HEK293 (cell line): ENCODE data around the gene ITGB5.
A peak's percentile ranks its signal among the peaks of the same experiment; 100 is the strongest.

Source experiments
- CTCF ChIA-PET: fragments of 350-600 bp; formaldehyde crosslinking; extraction: SDS; loops from one replicate; lab custom pipeline; 2021; ENCODE audit warnings: antibody characterized with exemption; lab: Yijun Ruan, JAX
- POLR2A ChIA-PET: fragments of 300-600 bp; formaldehyde crosslinking; extraction: SDS; loops from one replicate; lab custom pipeline; 2020; ENCODE audit warnings: antibody characterized with exemption, inconsistent platforms; lab: Yijun Ruan, JAX
- H3K27ac ChIP-seq: fragments of 200-500 bp; sonication (Bioruptor generic); 2 replicates; pipeline ENCODE4 v1.5.1; 2014; ENCODE audit warnings: low read depth, low read length, control low read depth, inconsistent platforms; ENCODE audit errors: extremely low read depth
- H3K36me3 ChIP-seq, 2 experiments: fragments of 200-500 bp in 1 of 2; sonication (Bioruptor generic) in 1 of 2; 1 replicate in 1 of 2; 2 replicates in 1 of 2; pipeline ENCODE4 v1.5.1; 2014 to 2017; ENCODE audit warnings: inconsistent platforms in 2 of 2, low read length in 2 of 2; ENCODE audit not compliant: control insufficient read depth in 2 of 2, insufficient read depth in 1 of 2
- H3K4me1 ChIP-seq: fragments of 200-500 bp; sonication (Bioruptor generic); 2 replicates; pipeline ENCODE4 v1.5.1; 2014; ENCODE audit warnings: mild to moderate bottlenecking, low read length, inconsistent platforms; ENCODE audit not compliant: control insufficient read depth, insufficient read depth
- H3K4me3 ChIP-seq: 2 replicates; pipeline ENCODE4 v1.5.1; 2011; ENCODE audit warnings: low read depth, mild to moderate bottlenecking, control low read depth, low read length, moderate library complexity
- H3K9me3 ChIP-seq: fragments of 200-500 bp; sonication (Bioruptor generic); 2 replicates; pipeline ENCODE4 v1.5.1; 2014; ENCODE audit warnings: low read depth, low read length, inconsistent platforms; ENCODE audit not compliant: control insufficient read depth, insufficient read depth
- FEZF1 ChIP-seq: fragments of 450-650 bp; formaldehyde crosslinking; IDR thresholded peaks from 2 replicates; pipeline ENCODE4 v1.5.1; 2016; ENCODE audit warnings: missing biosample characterization, missing genetic modification characterization
- MEIS1 ChIP-seq: sonication (generic); formaldehyde crosslinking; IDR thresholded peaks from 2 replicates; pipeline ENCODE4 v1.8.1; 2022; ENCODE audit warnings: missing genetic modification reagents, mild to moderate bottlenecking, borderline replicate concordance
- MZF1 ChIP-seq: fragments of 450-650 bp; formaldehyde crosslinking; IDR thresholded peaks from 2 replicates; pipeline ENCODE4 v1.5.1; 2017; ENCODE audit warnings: missing biosample characterization, missing genetic modification characterization, borderline replicate concordance
- SP3 ChIP-seq: fragments of 450-650 bp; formaldehyde crosslinking; IDR thresholded peaks from 2 replicates; pipeline ENCODE4 v1.5.1; 2016; ENCODE audit warnings: missing biosample characterization, missing genetic modification characterization
- TCF7L2 ChIP-seq: IDR thresholded peaks from 2 replicates; pipeline ENCODE4 v1.6.1; 2011; ENCODE audit warnings: low read depth, mild to moderate bottlenecking, inconsistent platforms, low read length, moderate library complexity, borderline replicate concordance
- ZBTB20 ChIP-seq: fragments of 450-650 bp; formaldehyde crosslinking; IDR thresholded peaks from 2 replicates; pipeline ENCODE4 v1.5.1; 2016; ENCODE audit warnings: missing biosample characterization, missing genetic modification characterization
- ZIC2 ChIP-seq: fragments of 450-650 bp; formaldehyde crosslinking; IDR thresholded peaks from 2 replicates; pipeline ENCODE4 v1.5.1; 2016; ENCODE audit warnings: missing biosample characterization, missing genetic modification characterization
- ZNF121 ChIP-seq: fragments of 450-650 bp; formaldehyde crosslinking; IDR thresholded peaks from 2 replicates; pipeline ENCODE4 v1.5.1; 2016; ENCODE audit warnings: missing biosample characterization, missing genetic modification characterization
- ZNF138 ChIP-seq: fragments of 450-650 bp; formaldehyde crosslinking; IDR thresholded peaks from 2 replicates; pipeline ENCODE4 v1.5.1; 2016; ENCODE audit warnings: missing biosample characterization, missing genetic modification characterization, borderline replicate concordance
- ZNF211 ChIP-seq: fragments of 450-650 bp; formaldehyde crosslinking; IDR thresholded peaks from 2 replicates; pipeline ENCODE4 v1.5.1; 2016; ENCODE audit warnings: low read depth, missing biosample characterization, missing genetic modification characterization
- ZNF341 ChIP-seq: fragments of 450-650 bp; formaldehyde crosslinking; IDR thresholded peaks from 2 replicates; pipeline ENCODE4; 2016; ENCODE audit warnings: low read depth, missing biosample characterization, missing genetic modification characterization
- ZNF404 ChIP-seq: fragments of 450-650 bp; formaldehyde crosslinking; IDR thresholded peaks from 2 replicates; pipeline ENCODE4 v1.5.1; 2017; ENCODE audit warnings: missing biosample characterization, missing genetic modification characterization
- ZNF510 ChIP-seq: fragments of 450-650 bp; formaldehyde crosslinking; IDR thresholded peaks from 2 replicates; pipeline ENCODE4 v1.5.1; 2018; ENCODE audit warnings: mild to moderate bottlenecking, missing genetic modification characterization, missing biosample characterization; ENCODE audit not compliant: insufficient replicate concordance
- ZSCAN16 ChIP-seq: fragments of 450-650 bp; formaldehyde crosslinking; IDR thresholded peaks from 2 replicates; pipeline ENCODE4 v1.5.1; 2016; ENCODE audit warnings: missing biosample characterization, missing genetic modification characterization
- TF ChIP-seq, protein P1 (sequence below): fragments of 450-650 bp; formaldehyde crosslinking; IDR thresholded peaks from 2 replicates; pipeline ENCODE4 v1.5.1; 2016; ENCODE audit warnings: missing biosample characterization, missing genetic modification characterization, low read depth
- TF ChIP-seq, protein P2 (sequence below): fragments of 450-650 bp; formaldehyde crosslinking; IDR thresholded peaks from 2 replicates; pipeline ENCODE4 v1.5.1; 2016; ENCODE audit warnings: missing biosample characterization, missing genetic modification characterization
- TF ChIP-seq, protein P3 (sequence below): fragments of 450-650 bp; formaldehyde crosslinking; IDR thresholded peaks from 2 replicates; pipeline ENCODE4 v1.5.1; 2016; ENCODE audit warnings: missing biosample characterization, missing genetic modification characterization
- TF ChIP-seq, protein P4 (sequence below): fragments of 450-650 bp; formaldehyde crosslinking; IDR thresholded peaks from 2 replicates; pipeline ENCODE4 v1.5.0; 2017; ENCODE audit warnings: missing biosample characterization, missing genetic modification characterization, borderline replicate concordance
- TF ChIP-seq, protein P5 (sequence below): fragments of 450-650 bp; formaldehyde crosslinking; IDR thresholded peaks from 2 replicates; pipeline ENCODE4 v1.5.1; 2016; ENCODE audit warnings: missing biosample characterization, missing genetic modification characterization

Gene ITGB5, protein sequence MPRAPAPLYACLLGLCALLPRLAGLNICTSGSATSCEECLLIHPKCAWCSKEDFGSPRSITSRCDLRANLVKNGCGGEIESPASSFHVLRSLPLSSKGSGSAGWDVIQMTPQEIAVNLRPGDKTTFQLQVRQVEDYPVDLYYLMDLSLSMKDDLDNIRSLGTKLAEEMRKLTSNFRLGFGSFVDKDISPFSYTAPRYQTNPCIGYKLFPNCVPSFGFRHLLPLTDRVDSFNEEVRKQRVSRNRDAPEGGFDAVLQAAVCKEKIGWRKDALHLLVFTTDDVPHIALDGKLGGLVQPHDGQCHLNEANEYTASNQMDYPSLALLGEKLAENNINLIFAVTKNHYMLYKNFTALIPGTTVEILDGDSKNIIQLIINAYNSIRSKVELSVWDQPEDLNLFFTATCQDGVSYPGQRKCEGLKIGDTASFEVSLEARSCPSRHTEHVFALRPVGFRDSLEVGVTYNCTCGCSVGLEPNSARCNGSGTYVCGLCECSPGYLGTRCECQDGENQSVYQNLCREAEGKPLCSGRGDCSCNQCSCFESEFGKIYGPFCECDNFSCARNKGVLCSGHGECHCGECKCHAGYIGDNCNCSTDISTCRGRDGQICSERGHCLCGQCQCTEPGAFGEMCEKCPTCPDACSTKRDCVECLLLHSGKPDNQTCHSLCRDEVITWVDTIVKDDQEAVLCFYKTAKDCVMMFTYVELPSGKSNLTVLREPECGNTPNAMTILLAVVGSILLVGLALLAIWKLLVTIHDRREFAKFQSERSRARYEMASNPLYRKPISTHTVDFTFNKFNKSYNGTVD

DNA sequence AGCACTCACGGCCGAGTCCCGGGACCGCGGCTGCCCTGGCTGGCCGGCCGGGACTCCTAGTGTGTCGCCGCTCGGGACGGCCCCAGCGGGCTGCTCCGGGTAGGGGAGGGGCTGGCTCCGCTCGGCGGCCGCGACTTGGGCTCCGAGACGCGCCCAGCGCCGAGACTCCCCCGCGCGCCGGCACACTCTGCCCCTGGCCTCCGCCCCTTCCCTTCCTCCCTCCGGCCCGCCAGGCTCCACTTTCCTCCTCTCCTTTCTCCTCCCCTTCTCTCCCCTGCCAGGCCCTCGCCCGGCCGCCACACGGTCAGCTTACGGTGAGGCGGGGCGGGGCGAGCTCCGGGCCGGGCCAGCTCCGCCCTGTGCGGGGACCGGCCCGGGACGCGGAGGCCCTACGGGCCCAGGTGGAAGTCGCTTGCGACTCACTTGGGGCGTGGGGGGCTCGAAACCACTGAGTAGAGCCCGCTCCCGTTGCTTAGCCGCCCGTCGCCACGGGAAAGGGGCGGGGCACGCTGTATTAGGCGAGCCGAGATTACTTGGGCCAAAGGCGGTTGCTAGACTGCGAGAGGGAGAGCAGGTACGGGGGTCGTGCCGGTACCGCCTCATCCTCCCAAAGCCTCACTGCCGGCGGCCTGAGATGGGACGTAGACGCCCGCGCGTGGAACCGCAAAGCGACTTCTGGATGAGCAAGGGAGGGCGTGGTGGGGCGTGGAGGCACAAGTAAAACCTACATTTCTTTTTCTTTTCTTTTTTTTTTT is at the start of gene ITGB5:
ITGB5 (minus strand) TSS at position 189 of the 755 bp plus-strand sequence. CDS start 365 bp downstream, outside the sequence.
- ChIA-PET CTCF (interaction anchor here (0.6 to 4.3 kb wide), 4 partner anchors 7 to 126 kb away, joined by 3 to 25 read pairs (median 4); no protein-coding TSS in a partner anchor), POLR2A (interaction anchor here (0.9 to 1.0 kb wide), 2 partner anchors 9 to 115 kb away, joined by 4 read pairs; no protein-coding TSS in a partner anchor)
- Histone ChIP-seq H3K9me3 (no peaks in the 10 kb centered on the region), H3K36me3 (no peaks in the 10 kb centered on the region), H3K4me1 (no peaks in the 10 kb centered on the region), H3K4me3 (peak within 1 kb of the TSS; percentile 58), H3K27ac (peak within 1 kb of the TSS; percentile 74; the same call in 1 of the 2 replicates)
- peak; percentile 51 for TF ChIP-seq ZIC2
- no peak for TF ChIP-seq ZSCAN16 (tag by site-specific recombination)
- TF ChIP-seq, protein P1, sequence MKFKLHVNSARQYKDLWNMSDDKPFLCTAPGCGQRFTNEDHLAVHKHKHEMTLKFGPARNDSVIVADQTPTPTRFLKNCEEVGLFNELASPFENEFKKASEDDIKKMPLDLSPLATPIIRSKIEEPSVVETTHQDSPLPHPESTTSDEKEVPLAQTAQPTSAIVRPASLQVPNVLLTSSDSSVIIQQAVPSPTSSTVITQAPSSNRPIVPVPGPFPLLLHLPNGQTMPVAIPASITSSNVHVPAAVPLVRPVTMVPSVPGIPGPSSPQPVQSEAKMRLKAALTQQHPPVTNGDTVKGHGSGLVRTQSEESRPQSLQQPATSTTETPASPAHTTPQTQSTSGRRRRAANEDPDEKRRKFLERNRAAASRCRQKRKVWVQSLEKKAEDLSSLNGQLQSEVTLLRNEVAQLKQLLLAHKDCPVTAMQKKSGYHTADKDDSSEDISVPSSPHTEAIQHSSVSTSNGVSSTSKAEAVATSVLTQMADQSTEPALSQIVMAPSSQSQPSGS (tag by site-specific recombination) = no peak
- TF ChIP-seq, protein P2, sequence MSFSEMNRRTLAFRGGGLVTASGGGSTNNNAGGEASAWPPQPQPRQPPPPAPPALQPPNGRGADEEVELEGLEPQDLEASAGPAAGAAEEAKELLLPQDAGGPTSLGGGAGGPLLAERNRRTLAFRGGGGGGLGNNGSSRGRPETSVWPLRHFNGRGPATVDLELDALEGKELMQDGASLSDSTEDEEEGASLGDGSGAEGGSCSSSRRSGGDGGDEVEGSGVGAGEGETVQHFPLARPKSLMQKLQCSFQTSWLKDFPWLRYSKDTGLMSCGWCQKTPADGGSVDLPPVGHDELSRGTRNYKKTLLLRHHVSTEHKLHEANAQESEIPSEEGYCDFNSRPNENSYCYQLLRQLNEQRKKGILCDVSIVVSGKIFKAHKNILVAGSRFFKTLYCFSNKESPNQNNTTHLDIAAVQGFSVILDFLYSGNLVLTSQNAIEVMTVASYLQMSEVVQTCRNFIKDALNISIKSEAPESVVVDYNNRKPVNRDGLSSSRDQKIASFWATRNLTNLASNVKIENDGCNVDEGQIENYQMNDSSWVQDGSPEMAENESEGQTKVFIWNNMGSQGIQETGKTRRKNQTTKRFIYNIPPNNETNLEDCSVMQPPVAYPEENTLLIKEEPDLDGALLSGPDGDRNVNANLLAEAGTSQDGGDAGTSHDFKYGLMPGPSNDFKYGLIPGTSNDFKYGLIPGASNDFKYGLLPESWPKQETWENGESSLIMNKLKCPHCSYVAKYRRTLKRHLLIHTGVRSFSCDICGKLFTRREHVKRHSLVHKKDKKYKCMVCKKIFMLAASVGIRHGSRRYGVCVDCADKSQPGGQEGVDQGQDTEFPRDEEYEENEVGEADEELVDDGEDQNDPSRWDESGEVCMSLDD (tag by site-specific recombination) = no peak
- no peak for TF ChIP-seq ZNF510
- peak; percentile 71 for TF ChIP-seq SP3
- TF ChIP-seq, protein P3, sequence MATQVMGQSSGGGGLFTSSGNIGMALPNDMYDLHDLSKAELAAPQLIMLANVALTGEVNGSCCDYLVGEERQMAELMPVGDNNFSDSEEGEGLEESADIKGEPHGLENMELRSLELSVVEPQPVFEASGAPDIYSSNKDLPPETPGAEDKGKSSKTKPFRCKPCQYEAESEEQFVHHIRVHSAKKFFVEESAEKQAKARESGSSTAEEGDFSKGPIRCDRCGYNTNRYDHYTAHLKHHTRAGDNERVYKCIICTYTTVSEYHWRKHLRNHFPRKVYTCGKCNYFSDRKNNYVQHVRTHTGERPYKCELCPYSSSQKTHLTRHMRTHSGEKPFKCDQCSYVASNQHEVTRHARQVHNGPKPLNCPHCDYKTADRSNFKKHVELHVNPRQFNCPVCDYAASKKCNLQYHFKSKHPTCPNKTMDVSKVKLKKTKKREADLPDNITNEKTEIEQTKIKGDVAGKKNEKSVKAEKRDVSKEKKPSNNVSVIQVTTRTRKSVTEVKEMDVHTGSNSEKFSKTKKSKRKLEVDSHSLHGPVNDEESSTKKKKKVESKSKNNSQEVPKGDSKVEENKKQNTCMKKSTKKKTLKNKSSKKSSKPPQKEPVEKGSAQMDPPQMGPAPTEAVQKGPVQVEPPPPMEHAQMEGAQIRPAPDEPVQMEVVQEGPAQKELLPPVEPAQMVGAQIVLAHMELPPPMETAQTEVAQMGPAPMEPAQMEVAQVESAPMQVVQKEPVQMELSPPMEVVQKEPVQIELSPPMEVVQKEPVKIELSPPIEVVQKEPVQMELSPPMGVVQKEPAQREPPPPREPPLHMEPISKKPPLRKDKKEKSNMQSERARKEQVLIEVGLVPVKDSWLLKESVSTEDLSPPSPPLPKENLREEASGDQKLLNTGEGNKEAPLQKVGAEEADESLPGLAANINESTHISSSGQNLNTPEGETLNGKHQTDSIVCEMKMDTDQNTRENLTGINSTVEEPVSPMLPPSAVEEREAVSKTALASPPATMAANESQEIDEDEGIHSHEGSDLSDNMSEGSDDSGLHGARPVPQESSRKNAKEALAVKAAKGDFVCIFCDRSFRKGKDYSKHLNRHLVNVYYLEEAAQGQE (tag by site-specific recombination) = peak; percentile 48
- TF ChIP-seq TCF7L2 = no peak
- TF ChIP-seq, protein P4, sequence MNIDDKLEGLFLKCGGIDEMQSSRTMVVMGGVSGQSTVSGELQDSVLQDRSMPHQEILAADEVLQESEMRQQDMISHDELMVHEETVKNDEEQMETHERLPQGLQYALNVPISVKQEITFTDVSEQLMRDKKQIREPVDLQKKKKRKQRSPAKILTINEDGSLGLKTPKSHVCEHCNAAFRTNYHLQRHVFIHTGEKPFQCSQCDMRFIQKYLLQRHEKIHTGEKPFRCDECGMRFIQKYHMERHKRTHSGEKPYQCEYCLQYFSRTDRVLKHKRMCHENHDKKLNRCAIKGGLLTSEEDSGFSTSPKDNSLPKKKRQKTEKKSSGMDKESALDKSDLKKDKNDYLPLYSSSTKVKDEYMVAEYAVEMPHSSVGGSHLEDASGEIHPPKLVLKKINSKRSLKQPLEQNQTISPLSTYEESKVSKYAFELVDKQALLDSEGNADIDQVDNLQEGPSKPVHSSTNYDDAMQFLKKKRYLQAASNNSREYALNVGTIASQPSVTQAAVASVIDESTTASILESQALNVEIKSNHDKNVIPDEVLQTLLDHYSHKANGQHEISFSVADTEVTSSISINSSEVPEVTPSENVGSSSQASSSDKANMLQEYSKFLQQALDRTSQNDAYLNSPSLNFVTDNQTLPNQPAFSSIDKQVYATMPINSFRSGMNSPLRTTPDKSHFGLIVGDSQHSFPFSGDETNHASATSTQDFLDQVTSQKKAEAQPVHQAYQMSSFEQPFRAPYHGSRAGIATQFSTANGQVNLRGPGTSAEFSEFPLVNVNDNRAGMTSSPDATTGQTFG (tag by site-specific recombination) = no peak
- TF ChIP-seq ZNF138 (tag by site-specific recombination) = no peak
- TF ChIP-seq ZNF341 (tag by site-specific recombination) = peak; percentile 41; the same call in 1 of the 2 replicates
- no peak for TF ChIP-seq MZF1 (tag by site-specific recombination)
- TF ChIP-seq, protein P5, sequence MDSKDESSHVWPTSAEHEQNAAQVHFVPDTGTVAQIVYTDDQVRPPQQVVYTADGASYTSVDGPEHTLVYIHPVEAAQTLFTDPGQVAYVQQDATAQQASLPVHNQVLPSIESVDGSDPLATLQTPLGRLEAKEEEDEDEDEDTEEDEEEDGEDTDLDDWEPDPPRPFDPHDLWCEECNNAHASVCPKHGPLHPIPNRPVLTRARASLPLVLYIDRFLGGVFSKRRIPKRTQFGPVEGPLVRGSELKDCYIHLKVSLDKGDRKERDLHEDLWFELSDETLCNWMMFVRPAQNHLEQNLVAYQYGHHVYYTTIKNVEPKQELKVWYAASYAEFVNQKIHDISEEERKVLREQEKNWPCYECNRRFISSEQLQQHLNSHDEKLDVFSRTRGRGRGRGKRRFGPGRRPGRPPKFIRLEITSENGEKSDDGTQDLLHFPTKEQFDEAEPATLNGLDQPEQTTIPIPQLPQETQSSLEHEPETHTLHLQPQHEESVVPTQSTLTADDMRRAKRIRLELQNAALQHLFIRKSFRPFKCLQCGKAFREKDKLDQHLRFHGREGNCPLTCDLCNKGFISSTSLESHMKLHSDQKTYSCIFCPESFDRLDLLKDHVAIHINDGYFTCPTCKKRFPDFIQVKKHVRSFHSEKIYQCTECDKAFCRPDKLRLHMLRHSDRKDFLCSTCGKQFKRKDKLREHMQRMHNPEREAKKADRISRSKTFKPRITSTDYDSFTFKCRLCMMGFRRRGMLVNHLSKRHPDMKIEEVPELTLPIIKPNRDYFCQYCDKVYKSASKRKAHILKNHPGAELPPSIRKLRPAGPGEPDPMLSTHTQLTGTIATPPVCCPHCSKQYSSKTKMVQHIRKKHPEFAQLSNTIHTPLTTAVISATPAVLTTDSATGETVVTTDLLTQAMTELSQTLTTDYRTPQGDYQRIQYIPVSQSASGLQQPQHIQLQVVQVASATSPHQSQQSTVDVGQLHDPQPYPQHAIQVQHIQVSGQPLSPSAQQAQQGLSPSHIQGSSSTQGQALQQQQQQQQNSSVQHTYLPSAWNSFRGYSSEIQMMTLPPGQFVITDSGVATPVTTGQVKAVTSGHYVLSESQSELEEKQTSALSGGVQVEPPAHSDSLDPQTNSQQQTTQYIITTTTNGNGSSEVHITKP (tag by site-specific recombination) = peak; percentile 84
- TF ChIP-seq ZNF404 = no peak
- peak; percentile 92 for TF ChIP-seq ZBTB20 (tag by site-specific recombination)
- TF ChIP-seq ZNF121 (tag by site-specific recombination) = no peak
- no peak for TF ChIP-seq MEIS1
- no peak for TF ChIP-seq ZNF211 (tag by site-specific recombination)
- TF ChIP-seq FEZF1 = no peak
